GM15510 (cell line): ENCODE results near the gene WFDC13.

Experiments
- POLR2A ChIP-seq: IDR thresholded peaks from 3 replicates; pipeline ENCODE4 v1.6.1; 2011; ENCODE audit warnings: borderline replicate concordance; ENCODE audit not compliant: insufficient read length; ENCODE audit errors: extremely low read depth

The WFDC13 gene

GRCh38 chr20:45701873-45702272, at the start of gene WFDC13:
WFDC13 (plus strand) TSS chr20:45702038; CDS start chr20:45702124, 86 bp downstream.
- no peak for TF ChIP-seq POLR2A

GRCh38 chr20:45670139-45670538, 31.7 kb upstream of the WFDC13 start, which contains the start of gene WFDC11:
WFDC11 (minus strand) TSS chr20:45670239; CDS start chr20:45650600, 19,639 bp downstream.
- TF ChIP-seq POLR2A: no peak

- no peak for TF ChIP-seq POLR2A
Observed at GRCh38 chr20:45672765-45673164, 29.1 kb upstream of the WFDC13 start.

GRCh38 chr20:45679650-45680049, 22.2 kb upstream of the WFDC13 start:
- TF ChIP-seq POLR2A: no peak

GRCh38 chr20:45685896-45686295, 15.9 kb upstream of the WFDC13 start:
- no peak for TF ChIP-seq POLR2A

GRCh38 chr20:45695496-45695895, 6.3 kb upstream of the WFDC13 start:
- TF ChIP-seq POLR2A: no peak

GRCh38 chr20:45701104-45701503, 734 bp upstream of the WFDC13 start:
- TF ChIP-seq POLR2A: no peak

- no peak for TF ChIP-seq POLR2A
Observed at GRCh38 chr20:45704969-45705637, 3.3 kb downstream of the WFDC13 start, which contains the start of gene WFDC10B. WFDC10B (minus strand) TSS chr20:45705019; CDS start chr20:45685992, 19,027 bp downstream.

GRCh38 chr20:45722047-45722446, 20.2 kb downstream of the WFDC13 start, which contains the start of gene SPINT4:
SPINT4 (plus strand) TSS chr20:45722347; CDS start chr20:45722368, 21 bp downstream.
- no peak for TF ChIP-seq POLR2A

GRCh38 chr20:45725134-45725533, 23.3 kb downstream of the WFDC13 start:
- TF ChIP-seq POLR2A: no peak

GRCh38 chr20:45727044-45727443, 25.2 kb downstream of the WFDC13 start:
- no peak for TF ChIP-seq POLR2A

GRCh38 chr20:45732199-45732598, 30.4 kb downstream of the WFDC13 start:
- no peak for TF ChIP-seq POLR2A

- TF ChIP-seq POLR2A: no peak
Observed at GRCh38 chr20:45735552-45735951, 33.7 kb downstream of the WFDC13 start.

- TF ChIP-seq POLR2A: no peak
Observed at GRCh38 chr20:45735988-45736387, 34.1 kb downstream of the WFDC13 start.

- no peak for TF ChIP-seq POLR2A
Observed at GRCh38 chr20:45742596-45742995, 40.8 kb downstream of the WFDC13 start.

GRCh38 chr20:45745015-45745414, 43.2 kb downstream of the WFDC13 start:
- TF ChIP-seq POLR2A: no peak
